Activated CD4-positive, CD25-positive, alpha-beta regulatory T cell treated with anti-CD3 and anti-CD28 coated beads, Interleukin-2, amount 50 U/mL, for 16 hours (primary cell): ENCODE results near the gene HMX1.

Experiments
- DNase-seq: peaks from one replicate; pipeline ENCODE4 v3.0.0-alpha.2; 2020; ENCODE audit warnings: low read depth, low spot score

The HMX1 gene

DNA sequence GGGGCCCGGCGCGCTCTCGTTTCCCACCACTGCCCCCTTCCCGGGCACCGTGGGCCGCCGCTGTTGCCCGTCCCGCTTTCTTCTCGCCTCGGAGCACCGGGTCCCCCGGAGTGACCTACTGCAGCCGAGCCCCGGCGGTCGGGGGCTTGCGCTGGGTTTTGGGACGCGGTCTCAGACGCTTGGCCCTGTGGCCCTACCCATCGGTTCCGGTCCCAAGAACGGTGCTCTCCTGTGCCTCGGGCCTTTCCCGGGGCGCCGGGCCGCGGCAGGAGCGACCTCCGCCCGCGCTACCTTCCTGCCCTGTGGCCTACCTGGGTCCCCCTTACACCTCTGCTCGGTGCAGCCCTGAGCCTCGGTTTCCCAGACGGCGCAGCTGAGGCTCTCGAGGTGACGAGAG is 21.6 kb upstream of the HMX1 start:
- no peak for DNase-seq

- no peak for DNase-seq
Observed at GRCh38 chr4:8892556-8893226, 21.1 kb upstream of the HMX1 start.

- no peak for DNase-seq
Observed at GRCh38 chr4:8891646-8892555, 20.3 kb upstream of the HMX1 start.

GRCh38 chr4:8891255-8891645 is 19.6 kb upstream of the HMX1 start:
- DNase-seq = no peak

DNA sequence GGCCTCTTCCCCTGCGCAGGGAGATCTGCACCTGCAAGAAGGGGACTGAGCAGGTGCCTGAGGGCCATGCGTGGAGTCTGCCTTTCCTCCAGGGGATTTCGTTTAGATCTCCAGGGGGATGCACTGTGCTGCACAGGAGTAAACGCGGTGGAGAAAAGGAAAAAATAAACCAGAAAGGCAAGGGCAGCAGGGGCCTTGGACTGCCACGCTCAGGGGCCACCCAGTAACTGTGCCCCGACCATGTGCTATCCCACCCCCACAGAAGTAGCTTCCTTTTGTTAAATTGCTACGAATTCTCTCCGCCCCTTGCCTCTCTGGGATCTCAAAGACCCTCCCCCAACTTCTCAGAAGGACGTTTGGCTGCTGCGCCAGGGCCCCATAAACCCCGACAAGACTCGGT is 17.2 kb upstream of the HMX1 start:
- DNase-seq = no peak

- no peak for DNase-seq
Observed at GRCh38 chr4:8886612-8887406, 15.2 kb upstream of the HMX1 start.

DNA sequence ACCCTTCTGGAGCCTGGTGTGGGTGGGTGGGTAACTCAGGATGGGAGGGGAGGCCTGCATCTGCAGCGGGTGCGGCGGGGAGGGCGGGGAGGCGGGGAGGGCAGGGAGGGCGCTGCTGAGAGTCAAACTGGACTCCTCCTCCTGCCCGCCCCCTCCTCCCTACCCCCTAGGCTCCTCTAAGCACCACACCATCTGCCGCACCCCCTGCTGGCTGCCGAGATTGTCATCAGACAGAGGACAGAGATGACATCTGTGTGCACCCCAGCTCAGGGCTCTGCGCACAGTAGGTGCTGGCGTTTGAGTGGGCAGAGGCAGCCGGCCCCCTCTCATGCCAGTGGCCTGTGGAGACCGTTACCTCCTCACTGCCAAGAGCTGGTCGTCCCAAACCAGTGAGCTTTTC is 10.6 kb upstream of the HMX1 start:
- DNase-seq = no peak

DNA sequence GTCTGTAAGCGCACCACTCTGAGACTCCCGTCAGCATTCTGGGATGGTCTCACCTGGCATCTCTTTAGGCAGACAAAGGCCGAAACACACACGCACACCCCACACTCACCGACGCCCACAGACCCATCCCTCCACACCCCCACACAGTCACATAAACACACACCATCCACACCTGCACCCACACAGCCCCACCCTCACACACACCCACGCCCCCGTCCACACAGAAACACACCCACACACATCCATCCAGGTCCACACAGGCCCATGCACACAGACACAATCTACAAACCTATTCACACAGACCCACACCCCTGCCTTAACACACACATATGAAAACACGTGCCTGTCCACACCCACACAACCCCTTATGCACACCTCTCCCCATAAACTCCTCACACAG is 9.2 kb upstream of the HMX1 start:
- no peak for DNase-seq

DNA sequence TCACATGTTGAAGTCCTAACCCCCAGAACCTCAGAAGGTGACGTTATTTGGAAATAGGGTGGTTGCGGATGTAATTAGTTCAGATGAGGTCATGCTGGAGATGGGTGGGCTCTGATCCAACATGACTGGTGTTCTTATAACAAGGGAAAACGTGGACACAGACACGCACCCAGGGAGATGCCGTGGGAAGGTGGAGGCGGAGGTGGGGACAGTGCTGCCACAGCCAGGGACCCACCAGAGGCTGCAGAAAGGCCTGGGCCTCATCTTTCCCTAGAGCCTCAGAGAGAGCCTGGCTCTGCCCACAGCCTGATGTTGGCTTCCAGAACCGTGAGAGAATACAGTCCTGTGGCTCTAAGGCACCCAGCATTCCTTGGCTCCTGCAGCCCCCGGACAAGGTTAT is 7.9 kb upstream of the HMX1 start:
- no peak for DNase-seq

- DNase-seq = no peak
Observed at GRCh38 chr4:8878421-8878820, 6.8 kb upstream of the HMX1 start.

DNA sequence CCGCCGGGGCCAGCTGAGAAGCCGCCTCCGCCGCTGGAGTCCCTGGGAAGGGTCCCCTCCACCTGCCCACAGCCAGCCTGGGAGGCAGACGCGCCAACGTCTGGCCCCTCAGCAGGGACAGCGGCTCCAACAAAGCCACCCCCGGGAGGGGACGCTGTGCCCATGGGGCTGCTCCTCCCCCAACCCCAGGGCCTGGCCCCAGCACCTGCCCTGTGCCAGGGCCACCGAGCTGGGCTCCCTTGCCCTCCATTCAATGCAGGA is 6.1 kb upstream of the HMX1 start:
- DNase-seq = no peak

DNA sequence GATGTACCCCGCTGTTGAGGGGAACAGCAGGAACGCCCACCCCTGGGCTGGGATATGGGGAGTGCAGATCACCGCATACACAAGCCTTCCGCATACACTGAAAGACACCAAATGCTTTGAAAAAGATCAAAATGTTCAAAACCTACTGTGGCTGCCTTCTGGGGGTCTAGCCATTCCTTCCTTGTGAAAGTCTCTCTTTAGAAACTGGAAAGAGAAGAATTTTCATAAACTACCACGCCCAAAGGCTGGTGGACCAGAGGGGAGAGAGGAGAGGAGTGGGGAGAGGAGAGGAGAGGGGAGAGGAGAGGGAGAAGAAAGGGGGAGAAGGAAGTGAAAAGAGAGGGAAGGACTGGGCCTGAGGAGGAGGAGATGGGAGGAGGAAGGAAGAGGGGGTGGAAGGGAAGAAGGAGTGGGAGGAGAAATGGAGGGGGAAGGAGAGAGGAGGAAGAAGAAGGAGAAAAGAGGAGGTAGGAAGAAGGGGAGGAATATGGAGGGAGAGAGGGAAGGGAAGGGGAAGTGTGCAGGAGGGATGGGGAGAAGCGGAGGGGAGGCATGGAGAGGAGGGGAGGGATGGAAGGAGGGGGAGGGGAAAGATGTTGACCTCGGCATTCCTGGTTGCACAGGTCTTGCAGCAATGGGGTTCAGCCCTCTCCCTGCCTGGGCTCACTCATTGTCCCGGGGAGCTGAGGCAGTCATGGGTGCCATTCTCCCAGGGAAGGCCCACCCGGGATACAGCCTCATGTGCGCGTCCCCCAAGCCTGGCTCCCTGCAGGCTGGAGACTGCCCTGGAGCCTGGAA is 5.5 kb upstream of the HMX1 start:
- no peak for DNase-seq

DNA sequence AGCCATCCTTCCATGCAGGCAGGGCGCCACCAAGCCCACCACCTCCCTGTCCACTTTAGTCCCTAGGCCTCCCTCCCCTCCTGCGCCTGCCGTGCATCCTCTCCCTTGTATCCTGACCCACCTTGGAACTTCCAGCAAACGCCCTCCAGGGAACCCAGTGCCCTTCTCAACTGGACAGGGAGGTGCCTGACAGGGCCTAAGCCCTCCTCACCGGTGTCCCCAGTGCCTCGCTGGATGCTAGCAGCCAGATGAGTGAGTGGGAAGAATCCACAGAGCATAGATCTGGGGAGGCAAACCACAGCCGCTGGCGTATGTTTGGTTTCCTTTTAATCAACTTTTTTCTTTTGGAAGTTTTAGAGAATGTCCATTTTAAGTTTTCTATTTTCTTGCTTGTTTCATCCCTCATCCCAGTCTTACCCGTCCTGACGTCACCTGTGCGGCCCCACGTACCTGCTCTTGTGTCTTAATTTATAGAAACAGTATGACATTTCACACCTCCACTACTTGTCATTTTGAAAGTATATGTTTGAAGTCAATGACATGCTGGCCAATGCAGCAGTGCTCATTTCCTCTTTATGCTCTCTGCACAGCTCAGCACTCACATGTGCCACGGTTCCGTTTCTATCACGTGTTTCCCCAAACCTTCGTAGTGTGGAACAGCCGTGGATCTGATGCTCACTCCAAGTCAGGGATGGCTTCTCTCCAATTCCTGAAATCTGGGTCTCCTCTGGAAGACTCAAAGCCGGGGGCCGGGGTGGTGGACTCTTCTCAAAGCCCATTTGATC is 3.4 kb upstream of the HMX1 start:
- no peak for DNase-seq

- DNase-seq = no peak
Observed at GRCh38 chr4:8874003-8874895, 2.6 kb upstream of the HMX1 start.

- DNase-seq = no peak
Observed at GRCh38 chr4:8872402-8873291, 1.0 kb upstream of the HMX1 start.

- no peak for DNase-seq
Observed at GRCh38 chr4:8870647-8871416, 807 bp downstream of the HMX1 start.

DNA sequence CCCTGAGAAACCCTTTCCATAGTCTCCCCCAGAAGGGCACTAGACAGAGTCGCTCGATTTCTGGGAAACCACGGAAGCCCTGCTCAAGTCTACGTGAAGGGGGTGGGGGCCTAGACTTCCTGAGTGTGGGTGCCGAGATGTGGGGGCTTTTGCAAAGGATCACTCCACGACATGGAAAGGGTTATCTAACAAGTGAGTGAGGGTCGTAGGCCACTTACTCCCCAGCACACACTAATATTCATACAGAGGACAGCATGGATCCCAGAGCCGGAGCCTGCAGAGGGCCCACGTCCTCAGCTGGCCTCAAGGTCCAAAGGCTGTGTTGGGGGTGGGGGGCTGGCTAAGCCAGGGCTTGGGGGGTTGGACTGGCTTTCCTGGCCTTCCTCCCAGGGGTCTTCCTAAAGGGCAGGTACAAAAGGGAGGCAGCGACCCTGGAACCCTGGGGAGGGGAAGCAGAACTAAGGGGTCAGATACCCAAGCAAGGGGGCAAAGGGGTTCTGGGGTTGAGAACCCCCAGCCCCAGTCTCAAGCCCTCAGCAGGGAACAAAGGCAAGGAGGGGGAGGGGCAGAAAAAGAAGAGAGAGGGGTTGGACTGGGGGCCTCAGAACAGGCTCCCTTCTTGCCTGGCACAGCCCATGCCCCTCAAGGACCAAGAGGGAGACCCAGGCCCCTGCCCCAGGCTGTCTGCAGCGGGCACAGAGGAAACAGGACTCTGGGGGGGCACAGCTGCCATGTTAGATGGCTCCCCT is 1.6 kb downstream of the HMX1 start:
- DNase-seq = no peak
